PC-9 (cell line): ENCODE measurements around the gene NTSR2.

Experiments
- CTCF ChIP-seq: fragments of 200-600 bp; sonication (generic); conservative IDR thresholded peaks from 2 replicates; pipeline ENCODE4 v1.6.1; 2017; ENCODE audit warnings: mixed run types, antibody characterized with exemption, mild to moderate bottlenecking, moderate library complexity
- EZH2 ChIP-seq: fragments of 200-600 bp; sonication (generic); IDR thresholded peaks from 2 replicates; pipeline ENCODE4 v1.8.0; 2017; ENCODE audit warnings: antibody characterized with exemption, low read depth

DNA sequence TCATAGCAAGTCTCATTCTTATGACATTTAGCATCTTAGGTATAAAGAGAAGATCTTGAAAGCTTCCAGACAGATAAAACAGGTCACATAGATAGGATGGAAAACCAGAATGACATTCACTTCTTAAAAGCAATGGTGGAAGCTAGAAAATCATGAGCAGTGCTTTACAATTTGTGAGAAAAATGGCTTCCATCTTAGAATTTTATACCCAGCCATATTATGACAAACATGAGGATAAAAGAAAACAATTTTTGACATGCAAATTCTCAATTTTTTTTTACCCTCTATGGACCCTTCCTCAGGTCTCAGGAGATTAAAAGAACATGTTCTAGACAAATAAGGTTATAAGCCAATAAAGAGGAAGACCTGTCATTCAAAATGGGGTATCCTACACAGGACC is 7.1 kb downstream of the NTSR2 start:
- TF ChIP-seq CTCF (no peak), EZH2 (no peak)
